SHP77 treated with DMSO at 0.1 percent for 48 hours (cell line): ENCODE results near the gene SMO.
A peak's percentile ranks its signal among the peaks of the same experiment; 100 is the strongest.
"Not testable (repeated sequence)": the region's sequence is repeated elsewhere in the genome, so short reads cannot be mapped to it uniquely, and the experiment has no call there.

Source experiments
- DNase-seq: peaks from one replicate; lab custom pipeline; 2025; lab: John Stamatoyannopoulos, UW

Gene SMO

DNA sequence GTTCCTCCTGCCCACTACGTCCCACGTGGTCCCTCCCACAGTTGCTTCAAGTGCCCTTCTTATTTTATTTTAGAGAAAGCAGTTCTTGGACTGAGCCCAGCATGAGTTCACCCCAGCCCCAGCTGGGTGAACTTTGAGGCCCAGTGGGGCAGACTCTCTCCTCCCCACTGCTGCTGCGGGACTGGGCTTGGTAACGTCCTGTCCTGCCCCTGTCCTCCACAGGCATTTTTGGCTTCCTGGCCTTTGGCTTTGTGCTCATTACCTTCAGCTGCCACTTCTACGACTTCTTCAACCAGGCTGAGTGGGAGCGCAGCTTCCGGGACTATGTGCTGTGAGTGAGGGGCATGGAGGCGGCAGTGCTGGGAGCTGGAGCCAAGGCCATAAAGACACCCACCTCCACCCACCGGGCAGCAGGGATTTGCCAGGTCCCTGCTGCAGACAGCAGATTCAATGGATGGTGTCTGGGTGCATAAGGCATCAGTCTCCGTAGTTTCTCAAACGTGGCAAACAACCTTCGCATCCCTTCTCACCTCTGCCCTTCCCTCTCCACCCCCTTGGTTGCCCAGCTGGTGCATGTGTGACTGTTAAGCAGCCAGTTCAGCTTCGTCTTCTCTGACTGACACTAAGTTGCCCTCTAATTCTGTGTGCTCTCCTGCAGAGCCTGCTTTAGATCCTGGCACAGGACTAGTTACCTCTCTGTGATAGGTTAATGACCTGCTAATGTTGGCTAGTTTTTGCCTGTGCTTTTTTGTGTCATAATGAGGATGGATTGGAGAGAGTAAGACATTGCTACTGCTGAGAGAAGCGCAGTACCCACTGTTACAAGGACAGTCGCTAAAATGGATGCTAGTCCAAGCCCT, 20.9 kb downstream of the SMO start:
- no peak for DNase-seq

DNA sequence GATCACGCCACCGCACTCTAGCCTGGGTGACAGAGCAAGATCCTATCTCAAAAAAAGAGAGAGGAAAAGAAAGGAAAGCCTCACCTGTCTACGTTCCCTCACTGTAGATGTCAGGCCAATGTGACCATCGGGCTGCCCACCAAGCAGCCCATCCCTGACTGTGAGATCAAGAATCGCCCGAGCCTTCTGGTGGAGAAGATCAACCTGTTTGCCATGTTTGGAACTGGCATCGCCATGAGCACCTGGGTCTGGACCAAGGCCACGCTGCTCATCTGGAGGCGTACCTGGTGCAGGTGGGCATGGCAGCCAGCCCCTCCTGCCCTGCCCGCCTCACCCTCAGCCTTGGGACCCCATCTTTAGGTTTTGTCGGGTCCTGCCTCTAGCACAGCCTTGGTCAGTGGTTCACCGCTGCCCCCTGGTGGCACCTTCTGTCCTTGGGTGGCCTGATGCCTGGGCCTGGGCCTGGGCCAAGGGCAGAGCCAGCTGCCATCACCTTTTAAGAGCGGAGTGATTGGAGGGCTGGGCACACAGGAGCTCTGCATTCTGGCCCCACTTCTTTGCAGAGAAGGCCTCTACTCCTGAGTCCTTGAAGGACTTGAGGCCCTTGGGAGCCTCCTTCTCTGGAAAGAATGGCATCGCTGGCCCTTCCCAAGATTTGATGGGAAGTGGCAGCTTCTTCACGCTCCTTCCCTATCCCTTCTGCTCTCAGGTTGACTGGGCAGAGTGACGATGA, 22.0 kb downstream of the SMO start:
- DNase-seq = no peak

DNA sequence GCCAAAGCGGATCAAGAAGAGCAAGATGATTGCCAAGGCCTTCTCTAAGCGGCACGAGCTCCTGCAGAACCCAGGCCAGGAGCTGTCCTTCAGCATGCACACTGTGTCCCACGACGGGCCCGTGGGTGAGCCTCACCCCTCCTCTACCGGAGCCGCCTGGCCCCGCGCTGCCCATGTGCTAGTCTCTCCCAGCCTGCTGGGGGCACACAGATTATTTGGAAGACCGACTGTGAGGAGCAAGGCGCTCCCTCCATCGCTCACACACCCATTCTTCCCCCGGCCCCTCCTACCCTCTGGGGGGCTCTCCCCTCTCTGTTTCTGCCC, 22.5 kb downstream of the SMO start:
- no peak for DNase-seq

DNA sequence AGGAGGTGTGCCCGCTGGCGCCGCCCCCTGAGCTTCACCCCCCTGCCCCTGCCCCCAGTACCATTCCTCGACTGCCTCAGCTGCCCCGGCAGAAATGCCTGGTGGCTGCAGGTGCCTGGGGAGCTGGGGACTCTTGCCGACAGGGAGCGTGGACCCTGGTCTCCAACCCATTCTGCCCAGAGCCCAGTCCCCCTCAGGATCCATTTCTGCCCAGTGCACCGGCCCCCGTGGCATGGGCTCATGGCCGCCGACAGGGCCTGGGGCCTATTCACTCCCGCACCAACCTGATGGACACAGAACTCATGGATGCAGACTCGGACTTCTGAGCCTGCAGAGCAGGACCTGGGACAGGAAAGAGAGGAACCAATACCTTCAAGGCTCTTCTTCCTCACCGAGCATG, 23.7 kb downstream of the SMO start:
- DNase-seq = no peak

DNA sequence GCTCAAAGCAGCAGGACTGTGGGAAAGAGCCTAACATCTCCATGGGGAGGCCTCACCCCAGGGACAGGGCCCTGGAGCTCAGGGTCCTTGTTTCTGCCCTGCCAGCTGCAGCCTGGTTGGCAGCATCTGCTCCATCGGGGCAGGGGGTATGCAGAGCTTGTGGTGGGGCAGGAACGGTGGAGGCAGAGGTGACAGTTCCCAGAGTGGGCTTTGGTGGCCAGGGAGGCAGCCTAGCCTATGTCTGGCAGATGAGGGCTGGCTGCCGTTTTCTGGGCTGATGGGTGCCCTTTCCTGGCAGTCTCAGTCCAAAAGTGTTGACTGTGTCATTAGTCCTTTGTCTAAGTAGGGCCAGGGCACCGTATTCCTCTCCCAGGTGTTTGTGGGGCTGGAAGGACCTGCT, 24.2 kb downstream of the SMO start:
- no peak for DNase-seq

DNA sequence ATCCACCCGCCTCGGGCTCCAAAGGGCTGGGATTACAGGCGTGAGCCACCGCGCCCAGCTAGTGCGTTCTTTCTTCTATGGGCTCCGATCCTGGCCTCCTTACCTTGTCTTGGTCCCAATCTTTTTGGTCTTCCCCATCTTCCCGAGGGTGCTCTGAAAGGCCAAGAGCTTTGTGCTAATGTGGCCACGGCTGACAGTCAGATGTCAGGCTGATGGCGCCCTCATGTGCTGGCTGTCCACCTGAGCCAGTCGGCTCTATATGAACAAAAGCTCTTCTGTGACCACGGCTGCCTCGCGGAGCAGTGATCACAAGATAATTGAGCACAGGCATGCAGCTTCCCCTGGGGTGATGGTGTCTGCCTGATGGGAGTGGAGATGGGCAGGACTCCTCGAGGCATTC, 25.4 kb downstream of the SMO start:
- no peak for DNase-seq

DNA sequence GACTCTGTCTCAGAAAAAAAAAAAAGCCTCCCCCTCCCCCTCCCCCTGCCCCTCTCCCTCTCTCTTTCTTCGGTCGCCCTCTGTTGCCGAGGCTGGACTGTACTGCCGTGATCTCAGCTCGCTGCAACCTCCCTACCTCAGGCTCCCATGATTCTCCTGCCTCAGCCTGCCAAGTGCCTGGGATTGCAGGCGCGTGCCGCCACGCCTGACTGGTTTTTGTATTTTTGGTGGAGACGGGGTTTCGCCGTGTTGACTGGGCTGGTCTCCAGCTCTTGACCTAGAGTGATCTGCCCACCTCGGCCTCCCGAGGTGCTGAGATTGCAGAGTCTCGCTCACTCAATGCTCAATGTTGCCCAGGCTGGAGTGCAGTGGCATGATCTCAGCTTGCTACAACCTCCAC, 27.3 kb downstream of the SMO start:
- DNase-seq = not testable (repeated sequence)

DNA sequence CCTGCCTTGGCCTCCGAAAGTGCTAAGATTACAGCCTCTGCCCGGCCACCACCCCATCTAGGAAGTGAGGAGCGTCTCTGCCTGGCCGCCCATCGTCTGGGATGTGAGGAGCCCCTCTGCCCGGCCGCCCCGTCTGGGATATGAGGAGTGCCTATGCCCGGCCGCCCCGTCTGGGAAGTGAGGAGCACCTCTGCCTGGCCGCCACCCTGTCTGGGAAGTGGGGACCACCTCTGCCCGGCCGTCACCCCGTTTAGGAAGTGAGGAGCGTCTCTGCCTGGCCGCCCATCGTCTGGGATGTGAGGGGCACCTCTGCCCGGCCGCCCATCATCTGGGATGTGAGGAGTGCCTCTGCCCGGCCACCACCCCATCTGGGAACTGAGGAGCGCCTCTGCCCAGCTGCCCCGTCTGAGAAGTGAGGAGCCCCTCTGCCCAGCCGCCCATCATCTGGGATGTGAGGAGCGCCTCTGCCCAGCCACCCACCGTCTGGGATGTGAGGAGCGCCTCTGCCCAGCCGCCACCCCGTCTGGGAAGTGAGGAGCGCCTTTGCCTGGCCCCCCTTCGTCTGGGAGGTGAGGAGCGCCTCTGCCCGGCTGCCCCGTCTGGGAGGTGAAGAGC, 27.8 kb downstream of the SMO start:
- DNase-seq = not testable (repeated sequence)

DNA sequence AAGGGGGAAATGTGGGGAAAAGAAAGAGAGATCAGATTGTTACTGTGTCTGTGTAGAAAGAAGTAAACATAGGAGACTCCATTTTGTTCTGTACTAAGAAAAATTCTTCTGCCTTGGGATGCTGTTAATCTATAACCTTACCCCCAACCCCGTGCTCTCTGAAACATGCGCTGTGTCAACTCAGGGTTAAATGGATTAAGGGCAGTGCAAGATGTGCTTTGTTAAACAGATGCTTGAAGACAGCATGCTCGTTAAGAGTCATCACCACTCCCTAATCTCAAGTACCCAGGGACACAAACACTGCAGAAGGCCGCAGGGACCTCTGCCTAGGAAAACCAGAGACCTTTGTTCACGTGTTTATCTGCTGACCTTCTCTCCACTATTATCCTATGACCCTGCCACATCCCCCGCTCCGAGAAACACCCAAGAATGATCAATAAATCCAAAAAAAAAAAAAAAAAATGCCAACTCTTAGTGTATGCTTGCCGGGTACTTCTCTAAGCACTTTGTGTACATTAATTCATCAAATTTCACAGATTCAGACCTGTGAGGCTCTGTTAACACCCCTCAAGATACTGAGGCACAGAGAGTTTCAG, 28.5 kb downstream of the SMO start:
- DNase-seq = not testable (repeated sequence)

DNA sequence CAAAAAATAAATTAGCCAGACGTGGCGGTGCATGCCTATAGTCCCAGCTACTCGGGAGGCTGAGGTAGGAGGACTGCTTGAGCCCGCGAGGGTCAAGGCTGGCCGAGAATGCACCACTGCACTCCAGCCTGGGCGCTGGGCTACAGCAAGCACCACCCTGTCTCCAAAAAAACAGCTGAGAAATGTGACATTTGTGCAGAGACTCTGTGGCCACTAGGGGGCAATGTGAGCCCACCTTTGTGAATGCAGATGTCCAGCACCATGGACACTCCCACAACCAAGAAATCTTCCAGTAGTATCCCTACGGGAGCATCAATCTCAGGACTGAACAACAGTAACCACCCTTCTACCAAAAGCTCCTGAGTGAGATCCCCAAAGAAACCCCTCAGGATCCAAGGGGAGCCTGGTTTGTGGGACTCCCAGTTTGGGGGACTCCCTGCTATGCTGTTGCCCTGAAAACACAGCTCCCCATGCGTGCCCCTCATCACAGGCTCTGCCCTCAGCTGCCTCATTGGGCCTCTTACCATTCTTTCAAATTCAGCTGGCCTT, 30.2 kb downstream of the SMO start:
- peak; percentile 57 for DNase-seq

DNA sequence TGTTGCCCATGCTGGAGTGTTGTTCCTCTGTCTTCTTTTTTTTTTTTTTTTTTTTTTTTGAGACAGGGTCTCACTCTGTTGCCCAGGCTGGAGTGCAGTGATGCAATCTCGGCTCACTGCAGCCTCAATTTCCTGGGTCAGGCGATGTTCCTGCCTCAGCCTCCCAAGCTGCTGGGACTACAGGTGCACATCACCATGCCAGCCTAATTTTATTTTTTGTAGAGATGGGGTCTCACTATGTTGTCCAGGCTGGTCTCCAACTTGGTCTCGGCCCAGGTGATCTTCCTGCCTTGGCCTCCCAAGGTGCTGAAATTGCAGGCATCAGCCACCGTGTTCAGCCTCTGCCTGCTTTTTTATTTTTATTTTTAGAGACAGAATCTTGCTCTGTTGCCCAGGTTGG, 30.7 kb downstream of the SMO start:
- not testable (repeated sequence) for DNase-seq

DNA sequence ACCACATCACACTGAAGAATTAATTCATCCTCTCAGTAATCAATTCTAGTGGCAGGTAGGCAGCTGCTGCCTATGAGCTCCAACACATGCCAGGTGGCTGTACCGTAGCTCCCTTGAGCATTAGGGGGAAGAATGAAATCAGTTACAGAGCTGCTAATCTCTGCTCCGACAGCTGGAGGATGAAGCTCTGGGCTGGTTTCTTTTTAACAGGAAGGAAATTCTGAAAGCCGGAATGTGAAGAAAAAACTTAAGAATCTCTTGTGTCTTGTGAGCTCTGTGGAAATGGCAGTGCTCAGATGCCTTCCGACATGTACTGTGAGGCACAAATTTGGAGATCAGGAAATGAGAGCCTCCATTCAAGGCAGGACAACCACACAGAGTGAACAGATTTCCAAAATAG, 33.6 kb downstream of the SMO start:
- no peak for DNase-seq

DNA sequence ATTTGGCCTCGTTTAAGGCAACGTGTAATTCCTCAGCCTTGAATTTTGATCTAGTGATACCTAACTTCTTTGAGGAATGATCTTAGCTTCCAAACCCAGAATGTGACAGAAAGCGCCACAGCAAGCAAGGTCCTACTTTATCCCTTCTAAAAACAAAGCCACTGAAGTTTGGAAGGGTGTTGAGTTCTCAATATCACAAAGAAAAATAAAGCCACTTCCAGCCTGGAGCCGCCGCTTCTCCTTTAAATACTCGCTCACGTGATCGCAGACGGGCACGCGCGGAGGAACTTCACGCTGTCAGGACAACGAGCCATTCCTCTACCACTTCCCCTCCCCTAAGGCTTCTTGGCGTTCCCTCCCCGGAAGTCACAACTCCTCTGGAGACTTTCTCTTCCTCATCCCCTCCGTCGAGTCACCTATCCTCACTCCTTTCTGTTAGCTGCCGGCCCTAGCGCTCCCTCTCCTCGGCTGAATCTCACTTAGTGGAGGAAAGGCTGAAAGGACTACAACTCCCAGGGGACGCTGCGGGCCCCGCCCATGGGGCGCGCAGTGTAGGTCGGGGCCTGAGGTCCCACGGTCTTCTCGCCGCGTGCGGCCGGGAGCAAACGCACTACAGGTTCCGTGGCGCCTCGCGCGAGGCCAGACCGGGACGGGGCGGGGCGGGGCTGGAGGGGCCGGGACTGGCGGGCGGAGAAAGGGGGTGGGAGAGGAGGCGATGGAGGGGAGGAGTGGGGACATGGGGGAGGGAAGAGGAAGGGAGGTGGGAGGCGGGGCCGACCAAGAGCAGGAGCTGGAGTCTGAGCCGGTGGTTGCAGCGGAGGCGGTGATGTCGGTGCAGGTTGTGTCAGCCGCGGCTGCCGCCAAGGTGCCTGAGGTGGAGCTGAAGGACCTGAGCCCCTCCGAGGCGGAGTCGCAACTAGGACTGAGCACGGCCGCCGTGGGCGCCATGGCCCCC, 36.1 kb downstream of the SMO start, which contains the start of gene AHCYL2:
Gene AHCYL2, plus strand, starts transcription at position 780 of the 955 bp plus-strand sequence.
- DNase-seq = peak; percentile 95

DNA sequence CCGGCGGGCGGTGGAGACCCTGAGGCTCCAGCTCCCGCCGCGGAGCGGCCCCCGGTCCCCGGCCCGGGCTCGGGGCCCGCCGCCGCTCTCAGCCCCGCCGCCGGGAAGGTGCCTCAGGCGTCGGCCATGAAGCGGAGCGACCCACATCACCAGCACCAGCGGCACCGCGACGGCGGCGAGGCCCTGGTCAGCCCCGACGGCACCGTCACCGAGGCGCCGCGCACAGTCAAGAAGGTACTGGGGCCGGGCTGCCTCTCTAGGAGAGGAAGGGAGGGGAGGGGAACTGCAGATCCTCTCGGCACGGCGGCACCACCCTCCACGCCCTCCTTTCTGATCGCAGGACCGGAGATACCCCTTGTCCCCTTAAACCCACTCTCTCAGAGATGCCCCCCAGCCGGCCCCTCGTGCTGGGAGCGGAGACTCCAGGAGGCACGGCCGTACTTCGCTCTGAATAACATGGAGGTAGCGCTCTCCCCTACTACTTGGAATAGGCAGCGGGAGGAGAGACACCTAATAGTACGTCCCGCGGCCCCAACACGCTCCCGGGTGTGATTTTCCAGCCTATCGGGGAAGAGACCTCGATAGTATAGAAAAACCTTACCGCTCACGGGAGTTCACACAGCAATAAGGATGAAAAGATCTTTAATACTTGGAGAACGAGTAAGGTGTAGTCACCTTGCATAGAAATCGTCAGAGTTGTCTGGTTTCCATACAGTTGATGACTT, 36.9 kb downstream of the SMO start:
- DNase-seq = peak; percentile 24

DNA sequence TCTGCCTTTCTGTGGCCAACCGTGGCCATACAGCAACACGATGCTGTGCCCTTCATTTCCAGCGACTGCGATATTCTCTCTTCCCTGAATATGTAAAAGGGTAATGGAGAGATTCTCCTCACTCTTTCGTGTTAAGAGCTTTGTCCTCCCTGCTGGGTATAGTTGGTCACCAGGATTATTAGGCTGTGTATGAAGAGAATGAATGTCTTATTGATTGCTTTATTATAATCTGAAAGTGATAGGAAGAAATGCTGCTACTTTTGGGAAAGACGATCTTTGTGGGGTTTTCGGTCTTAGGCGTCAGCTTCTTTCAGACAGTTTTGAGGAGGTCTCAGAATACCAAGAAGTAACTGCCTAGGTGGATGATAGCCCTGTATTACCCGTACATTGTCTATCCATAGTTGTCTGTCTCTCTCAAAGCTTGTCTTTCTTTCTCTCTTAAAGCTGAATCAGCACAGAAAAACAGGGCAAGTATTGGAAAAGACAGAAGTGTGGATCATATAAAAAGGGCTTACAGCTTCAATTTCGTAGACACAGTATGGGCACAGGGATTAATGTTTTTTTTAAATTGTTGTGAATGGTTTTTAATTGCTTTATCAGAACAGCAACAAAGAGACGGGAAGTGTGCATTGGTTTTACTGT, 37.6 kb downstream of the SMO start:
- no peak for DNase-seq

DNA sequence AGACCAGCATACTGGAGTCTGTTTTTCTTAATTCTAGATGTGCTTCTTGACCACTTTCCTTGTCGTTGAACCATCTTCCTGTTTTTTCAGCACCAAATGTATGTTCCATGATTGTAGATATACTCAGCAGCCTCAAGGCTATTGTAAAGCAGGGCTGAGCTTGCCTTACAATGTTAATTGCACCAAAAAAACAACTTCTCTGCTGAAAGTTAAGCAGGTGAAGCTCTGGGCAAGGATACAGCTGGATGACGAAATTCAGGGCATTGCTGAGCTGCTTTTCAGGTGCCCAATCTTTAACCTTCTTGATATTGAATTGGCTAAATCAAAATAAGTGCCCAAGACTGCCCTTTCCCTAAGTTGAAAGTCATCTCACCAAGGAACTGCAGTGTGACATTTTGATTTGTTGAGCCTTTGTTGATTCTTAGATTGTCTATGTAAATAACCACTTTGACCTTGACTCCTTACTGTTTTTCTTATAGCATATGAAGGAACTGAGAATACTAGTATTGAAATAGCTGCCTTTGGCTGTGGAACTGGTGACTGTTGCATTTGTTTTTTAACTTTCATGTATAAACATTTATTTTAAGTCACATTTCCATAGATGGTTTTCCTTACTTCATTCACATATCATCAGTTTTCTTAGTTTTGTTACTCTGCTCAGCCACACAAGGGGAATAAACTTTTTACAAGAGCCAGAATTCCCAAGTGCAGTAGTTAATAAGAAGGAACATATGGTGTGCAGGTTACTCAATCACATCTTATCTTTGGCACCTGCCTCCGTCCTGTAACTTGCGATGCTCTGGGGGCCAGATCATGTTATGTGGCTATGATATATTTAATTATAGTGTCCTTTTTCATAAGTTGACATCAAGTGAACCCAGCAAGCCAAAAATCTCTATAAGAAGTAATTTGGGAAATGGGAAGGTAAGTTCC, 39.5 kb downstream of the SMO start:
- no peak for DNase-seq

DNA sequence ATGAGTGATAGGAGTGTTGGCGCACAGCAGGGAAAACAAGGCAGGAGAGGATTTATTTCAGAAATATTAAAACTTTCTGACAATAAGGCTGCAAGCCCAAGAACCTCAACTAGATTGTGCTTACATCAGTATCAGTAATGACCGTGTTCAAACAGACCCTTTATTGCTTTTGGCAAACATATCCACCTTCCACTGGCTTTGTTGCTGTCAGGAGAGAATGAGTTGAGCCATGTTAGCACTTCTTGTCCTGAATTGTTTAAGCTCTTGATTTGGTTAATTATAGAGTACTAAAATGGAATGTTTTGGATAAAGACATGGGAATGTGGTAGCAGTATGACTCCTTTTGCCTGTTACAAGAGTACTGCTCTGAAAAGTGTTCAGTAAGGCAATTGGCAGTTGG, 40.2 kb downstream of the SMO start:
- DNase-seq = no peak

DNA sequence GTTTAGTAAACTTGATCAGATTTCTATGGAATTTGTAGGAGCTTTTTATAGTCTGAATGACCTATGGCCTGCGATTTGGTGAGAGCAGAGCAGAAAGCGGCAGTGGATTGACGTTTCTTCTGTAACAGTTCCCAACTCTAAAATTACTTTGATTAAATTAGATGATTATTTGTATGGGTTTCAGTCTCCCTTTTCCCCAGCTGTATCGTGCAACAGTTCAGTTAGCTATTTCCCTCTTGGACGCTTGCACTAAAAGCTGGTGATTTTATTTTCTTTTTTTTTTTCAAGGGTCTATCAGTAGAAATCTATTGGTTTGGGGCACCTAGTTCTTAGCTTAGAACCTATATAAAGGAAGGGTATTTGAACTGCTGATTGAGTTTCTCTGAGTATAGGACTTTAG, 43.2 kb downstream of the SMO start:
- DNase-seq = no peak

DNA sequence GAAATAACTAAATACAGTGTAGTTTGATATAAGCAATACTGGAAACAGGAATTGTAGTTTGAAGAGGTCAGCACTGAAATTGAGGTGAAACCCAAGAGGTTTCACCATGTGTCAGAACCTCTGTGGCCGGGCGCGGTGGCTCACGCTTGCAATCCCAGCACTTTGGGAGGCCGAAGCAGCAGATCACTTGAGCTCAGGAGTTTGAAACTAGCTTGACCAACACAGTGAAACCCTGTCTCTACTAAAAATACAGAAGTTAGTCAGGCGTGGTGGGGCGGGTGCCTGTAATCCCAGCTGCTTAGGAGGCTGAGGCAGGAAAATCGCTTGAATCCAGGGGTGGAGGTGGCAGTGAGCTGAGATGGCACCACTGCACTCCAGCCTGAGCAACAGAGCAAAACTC, 50.1 kb downstream of the SMO start:
- no peak for DNase-seq
